ENCODE measurements around the gene SHMT2.

The SHMT2 gene

DNA sequence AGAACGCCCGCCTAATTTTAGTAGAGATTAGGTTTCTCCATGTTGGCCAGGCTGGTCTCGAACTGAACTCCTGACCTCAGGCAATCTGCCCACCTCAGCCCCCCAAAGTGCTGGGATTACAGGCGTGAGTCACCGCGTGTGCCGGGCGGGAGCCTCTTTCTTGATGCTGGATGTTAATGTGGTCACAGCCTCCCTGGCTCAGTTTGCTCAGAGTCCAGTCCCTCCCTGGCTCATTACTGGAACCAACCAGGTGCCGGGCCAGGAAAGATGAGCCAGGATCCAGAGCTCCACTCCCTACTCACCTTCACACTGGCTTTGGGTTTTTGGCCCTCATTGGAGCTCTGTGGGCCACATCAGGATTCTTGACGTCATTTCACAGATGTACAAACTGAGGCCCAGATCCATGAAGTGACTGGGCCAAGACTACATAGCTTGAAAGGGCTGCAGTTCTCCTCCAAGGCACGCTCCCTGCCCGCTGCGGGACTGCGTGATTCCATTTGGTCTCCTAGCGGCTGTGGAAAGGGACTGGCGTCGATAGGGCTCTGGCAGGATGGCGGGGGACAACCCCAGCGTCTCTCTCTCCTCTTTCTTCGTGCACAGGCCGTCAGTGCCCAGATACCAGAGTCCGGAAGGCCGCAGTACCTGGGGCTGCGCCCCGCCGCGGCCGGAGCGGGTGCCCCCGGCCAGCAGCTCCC lies 5.1 kb upstream of the SHMT2 start:
- TF ChIP-seq, protein P1, sequence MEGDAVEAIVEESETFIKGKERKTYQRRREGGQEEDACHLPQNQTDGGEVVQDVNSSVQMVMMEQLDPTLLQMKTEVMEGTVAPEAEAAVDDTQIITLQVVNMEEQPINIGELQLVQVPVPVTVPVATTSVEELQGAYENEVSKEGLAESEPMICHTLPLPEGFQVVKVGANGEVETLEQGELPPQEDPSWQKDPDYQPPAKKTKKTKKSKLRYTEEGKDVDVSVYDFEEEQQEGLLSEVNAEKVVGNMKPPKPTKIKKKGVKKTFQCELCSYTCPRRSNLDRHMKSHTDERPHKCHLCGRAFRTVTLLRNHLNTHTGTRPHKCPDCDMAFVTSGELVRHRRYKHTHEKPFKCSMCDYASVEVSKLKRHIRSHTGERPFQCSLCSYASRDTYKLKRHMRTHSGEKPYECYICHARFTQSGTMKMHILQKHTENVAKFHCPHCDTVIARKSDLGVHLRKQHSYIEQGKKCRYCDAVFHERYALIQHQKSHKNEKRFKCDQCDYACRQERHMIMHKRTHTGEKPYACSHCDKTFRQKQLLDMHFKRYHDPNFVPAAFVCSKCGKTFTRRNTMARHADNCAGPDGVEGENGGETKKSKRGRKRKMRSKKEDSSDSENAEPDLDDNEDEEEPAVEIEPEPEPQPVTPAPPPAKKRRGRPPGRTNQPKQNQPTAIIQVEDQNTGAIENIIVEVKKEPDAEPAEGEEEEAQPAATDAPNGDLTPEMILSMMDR (IDR thresholded peaks at IDR 0.05; ENCODE audit: low read depth, low read length): no peak
- DNase-seq (ENCODE audit: extremely low read depth, low read depth): no peak

DNA sequence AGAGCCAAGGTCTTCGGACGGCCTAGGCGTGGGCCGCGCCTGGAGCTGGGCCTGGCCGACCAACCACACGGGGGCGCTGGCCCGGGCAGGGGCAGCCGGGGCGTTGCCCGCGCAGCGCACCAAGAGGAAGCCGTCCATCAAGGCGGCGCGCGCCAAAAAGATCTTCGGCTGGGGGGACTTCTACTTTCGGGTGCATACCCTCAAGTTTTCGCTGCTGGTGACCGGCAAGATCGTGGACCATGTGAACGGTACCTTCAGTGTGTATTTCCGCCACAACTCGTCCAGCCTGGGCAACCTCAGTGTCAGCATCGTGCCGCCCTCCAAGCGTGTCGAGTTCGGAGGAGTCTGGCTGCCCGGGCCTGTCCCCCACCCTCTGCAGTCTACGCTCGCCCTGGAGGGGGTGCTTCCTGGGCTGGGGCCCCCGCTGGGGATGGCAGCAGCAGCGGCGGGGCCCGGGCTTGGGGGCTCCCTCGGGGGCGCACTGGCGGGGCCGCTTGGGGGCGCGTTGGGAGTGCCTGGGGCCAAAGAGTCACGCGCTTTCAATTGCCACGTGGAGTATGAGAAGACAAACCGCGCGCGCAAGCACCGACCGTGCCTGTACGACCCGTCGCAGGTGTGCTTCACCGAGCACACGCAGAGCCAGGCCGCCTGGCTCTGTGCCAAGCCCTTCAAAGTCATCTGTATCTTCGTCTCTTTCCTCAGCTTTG lies 4.4 kb upstream of the SHMT2 start:
- DNase-seq (ENCODE audit: extremely low read depth, low read depth): no peak

DNA sequence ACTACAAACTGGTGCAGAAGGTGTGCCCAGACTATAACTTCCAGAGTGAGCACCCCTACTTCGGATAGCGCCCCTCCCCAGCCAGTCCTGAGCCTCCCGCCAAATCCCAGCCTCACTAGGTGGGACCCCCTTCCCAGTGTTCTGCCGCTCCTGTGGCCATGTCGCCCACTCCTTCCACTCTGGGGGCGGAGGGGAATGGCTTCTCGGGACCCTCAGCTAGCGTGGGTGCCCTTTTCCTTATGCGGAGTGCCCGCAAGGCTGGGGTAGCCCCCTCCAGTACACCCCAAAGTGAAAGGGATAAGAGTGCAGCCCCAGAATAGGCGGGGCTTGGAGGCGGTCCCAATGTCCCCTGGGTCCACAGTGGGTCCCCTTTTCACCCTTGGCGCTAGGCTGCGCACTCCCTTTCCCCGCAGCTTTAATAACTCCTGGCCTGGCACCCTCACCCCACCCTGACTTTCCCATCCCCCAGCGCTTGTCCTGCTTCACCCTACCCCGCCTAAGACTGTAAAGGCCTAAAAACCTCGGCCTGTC lies 3.8 kb upstream of the SHMT2 start:
- TF ChIP-seq, protein P1 (IDR thresholded peaks at IDR 0.05; ENCODE audit: low read depth, low read length): no peak
- no peak for DNase-seq (ENCODE audit: extremely low read depth, low read depth)

More for the DNA sequence above, 4.4 kb upstream of the SHMT2 start:
- TF ChIP-seq, protein P1 (IDR thresholded peaks at IDR 0.05; ENCODE audit: low read depth, low read length): peak; percentile 6

DNA sequence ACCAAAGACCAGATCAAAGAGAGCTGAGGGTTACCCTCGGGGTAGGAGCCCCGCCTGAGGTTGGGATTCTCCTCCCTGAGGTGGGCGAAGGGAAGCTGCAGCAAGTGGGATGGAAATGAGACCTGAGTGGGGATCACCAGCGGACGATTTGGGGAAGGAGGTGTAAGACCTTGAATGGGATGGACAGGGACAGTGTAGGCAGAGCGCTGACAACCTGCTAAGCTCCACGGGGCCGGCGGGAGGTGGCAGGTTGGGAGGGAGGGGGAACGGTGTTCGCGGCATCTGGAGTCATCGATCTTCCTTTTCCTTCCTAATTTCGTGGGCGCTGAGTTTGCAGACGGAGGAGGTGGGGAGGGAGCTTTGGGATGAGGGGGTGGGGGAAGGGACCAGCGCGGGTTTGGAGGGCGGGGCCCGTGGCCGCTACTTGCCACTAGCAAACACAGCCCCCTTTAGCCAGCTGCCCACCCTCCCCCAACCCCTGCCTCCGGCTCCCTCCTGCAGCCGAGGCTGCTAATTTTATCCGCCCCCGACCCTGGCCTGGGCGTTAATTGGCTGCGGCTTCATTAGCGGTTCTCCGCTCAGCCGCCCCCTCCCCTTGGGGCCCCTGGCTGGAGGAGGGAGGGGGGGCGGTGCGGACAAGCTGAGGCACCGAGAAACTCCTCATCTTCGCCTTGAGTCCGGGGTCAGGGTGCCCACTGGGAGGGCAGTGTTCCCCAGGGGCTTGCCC lies 2.8 kb upstream of the SHMT2 start:
- no peak for DNase-seq (ENCODE audit: extremely low read depth, low read depth)
- TF ChIP-seq, protein P1 (IDR thresholded peaks at IDR 0.05; ENCODE audit: low read depth, low read length): no peak

- TF ChIP-seq, protein P1 (IDR thresholded peaks at IDR 0.05; ENCODE audit: low read depth, low read length): no peak
- DNase-seq (ENCODE audit: extremely low read depth, low read depth): no peak
Measured at GRCh38 chr12:57227315-57228115, 2.0 kb upstream of the SHMT2 start.

DNA sequence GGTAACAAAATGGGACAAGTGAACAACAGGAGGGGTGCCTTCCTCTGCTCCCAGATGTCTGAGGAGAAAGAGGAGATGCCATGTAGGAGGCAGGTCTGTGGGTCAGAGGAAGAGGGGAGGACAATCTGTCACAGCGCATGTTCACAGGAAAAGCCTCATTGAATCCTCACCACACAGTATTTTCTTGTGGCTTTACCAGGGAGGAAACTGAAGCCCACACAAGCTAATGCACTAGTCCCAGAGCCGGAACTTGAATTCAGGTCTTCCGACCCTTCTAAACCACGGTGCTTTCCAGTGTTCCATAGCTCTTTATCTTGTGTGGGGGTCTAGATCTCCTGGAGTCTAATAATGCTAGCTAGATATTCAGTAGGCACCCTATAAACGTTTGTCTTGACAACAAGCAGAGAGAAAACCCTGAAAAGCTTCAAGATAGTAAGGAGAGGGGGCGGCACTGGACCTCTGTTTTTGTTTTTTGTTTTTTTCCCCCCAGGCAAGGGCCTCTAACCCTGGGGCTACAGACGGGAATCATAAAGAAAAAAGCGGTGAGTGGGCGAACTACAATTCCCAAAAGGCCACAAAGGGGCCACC lies 371 bp upstream of the SHMT2 start:
- DNase-seq (ENCODE audit: extremely low read depth, low read depth): no peak
- TF ChIP-seq, protein P1 (IDR thresholded peaks at IDR 0.05; ENCODE audit: low read depth, low read length): no peak
